ENCODE results near the gene TBL1X.

The TBL1X gene

GRCh38 chrX:9494771-9495170 lies 29.9 kb downstream of the TBL1X start:
- in situ Hi-C loops (cut with MboI; ENCODE audit: low sequenced_read_pairs) = no loop called here

DNA sequence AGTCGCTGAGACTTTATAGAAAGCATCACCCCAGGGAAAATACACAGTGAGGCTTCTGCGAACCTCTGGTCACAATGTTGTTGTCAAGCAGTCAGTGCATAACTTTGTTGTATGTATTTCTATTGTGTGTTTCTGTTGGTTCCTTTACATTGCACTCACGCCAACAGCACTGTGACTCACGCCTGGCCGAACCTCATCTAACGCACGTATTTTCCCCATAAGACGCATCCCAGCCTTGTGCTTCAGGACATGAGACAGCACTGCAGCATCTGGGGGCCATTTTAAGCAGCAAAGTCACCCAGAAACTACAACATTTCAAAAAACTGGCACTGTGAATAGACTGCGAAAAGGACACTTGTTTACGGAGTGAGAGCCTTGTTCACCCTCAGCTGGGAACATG lies 30.6 kb downstream of the TBL1X start:
- in situ Hi-C loops (cut with MboI; ENCODE audit: low sequenced_read_pairs) = no loop called here

GRCh38 chrX:9498236-9498635 lies 33.4 kb downstream of the TBL1X start:
- in situ Hi-C loops (cut with MboI; ENCODE audit: low sequenced_read_pairs) = no loop called here

DNA sequence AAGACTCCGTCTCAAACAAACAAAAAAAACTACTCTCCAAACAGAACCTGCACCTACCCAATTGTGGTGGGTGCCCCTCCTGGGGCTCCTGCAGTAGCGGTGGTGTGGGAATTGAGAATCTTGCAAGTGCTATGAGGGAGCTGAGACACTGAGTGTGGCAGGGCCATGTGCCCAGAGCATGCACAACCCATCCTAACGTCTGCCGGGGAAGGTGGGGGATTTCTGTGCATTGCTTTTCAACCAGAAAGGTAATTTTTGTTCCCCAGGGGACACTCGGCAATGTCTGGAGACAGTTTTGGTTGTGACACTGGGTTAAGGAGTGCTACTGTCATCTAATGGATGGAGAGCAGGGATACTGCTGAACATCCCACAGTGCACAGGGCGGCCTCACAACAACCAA lies 35.7 kb downstream of the TBL1X start:
- in situ Hi-C loops (cut with MboI; ENCODE audit: low sequenced_read_pairs) = no loop called here

GRCh38 chrX:9501362-9501761 lies 36.5 kb downstream of the TBL1X start:
- in situ Hi-C loops (cut with MboI; ENCODE audit: low sequenced_read_pairs) = no loop called here

DNA sequence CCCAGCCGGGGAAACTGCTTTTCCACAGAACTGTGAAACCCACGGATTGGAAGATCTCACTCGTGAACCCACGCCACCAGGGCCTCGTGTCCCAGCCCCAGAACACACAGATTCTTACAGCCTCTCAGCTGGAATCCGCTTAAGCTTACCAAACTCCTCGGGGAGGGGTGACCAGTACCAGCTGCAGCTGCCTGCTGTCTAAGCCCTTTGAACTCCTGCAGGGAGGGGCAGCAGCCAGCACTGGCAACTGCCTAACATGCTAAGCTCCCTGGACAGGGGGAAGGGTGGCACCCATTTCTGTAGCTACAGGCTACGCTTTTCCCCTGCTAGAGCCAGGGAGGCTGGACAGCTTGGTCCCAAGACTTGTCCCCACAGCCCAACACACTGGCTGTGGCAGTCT lies 38.4 kb downstream of the TBL1X start:
- in situ Hi-C loops (cut with MboI; ENCODE audit: low sequenced_read_pairs) = no loop called here

GRCh38 chrX:9510366-9510765 lies 45.5 kb downstream of the TBL1X start:
- in situ Hi-C loops (cut with MboI; ENCODE audit: low sequenced_read_pairs) = no loop called here

- in situ Hi-C loops (cut with MboI; ENCODE audit: low sequenced_read_pairs) = no loop called here
These were observed 46.1 kb downstream of the TBL1X start for GRCh38 chrX:9510980-9511379.

- in situ Hi-C loops (cut with MboI; ENCODE audit: low sequenced_read_pairs) = no loop called here
These were observed 50.6 kb downstream of the TBL1X start for GRCh38 chrX:9515489-9515888.

DNA sequence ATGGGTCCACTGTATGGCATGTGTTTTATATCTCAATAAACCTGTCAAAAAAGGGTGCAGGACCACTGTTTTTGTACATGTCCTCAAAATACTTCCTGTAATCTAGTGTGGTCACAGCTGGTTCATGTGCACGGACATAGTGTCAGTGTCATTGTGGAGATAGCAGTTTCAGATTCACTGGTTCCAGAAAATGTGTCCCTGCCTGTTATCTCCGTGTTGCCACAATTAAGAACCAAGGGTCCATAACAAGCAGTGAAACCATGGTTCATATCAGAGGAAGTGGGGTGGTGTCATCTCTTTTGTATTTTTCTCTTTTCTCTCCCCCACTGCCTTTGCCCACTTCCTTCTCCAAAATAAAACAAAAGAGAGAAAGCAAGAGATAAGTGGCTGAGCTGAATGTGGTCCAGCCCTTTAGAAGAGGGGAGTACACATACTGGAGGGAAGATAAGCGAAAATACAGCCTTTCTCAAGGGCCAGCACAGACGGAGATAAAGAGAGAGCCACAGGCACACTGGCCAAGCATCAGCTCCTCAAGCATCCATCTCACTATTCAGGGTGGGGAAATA lies 51.2 kb downstream of the TBL1X start:
- in situ Hi-C loops (cut with MboI; ENCODE audit: low sequenced_read_pairs) = no loop called here

- in situ Hi-C loops (cut with MboI; ENCODE audit: low sequenced_read_pairs) = no loop called here
These were observed 51.8 kb downstream of the TBL1X start for GRCh38 chrX:9516635-9517034.

DNA sequence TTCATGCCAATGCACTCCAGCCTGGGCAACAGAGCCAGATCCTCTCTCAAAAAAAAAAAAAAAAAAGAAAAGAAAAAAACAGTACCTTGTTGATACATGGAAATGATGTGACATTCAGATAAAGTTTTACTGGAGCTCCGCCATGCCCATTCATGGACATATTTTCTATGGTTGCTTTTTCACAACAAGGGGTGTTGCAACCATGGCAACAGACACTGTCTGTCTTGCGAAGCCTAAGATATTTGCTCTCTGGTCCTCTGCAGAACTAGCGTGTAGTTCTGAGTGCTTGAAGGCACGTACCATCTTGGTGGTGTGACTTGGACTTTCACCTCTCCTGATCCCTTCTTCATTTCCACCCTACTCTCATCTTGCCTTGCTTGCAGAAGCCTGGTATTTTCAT lies 53.2 kb downstream of the TBL1X start:
- in situ Hi-C loops (cut with MboI; ENCODE audit: low sequenced_read_pairs) = no loop called here

- in situ Hi-C loops (cut with MboI; ENCODE audit: low sequenced_read_pairs) = no loop called here
These were observed 54.0 kb downstream of the TBL1X start for GRCh38 chrX:9518889-9519288.

- in situ Hi-C loops (cut with MboI; ENCODE audit: low sequenced_read_pairs) = no loop called here
These were observed 54.8 kb downstream of the TBL1X start for GRCh38 chrX:9519546-9520216.

GRCh38 chrX:9520217-9520590 lies 55.3 kb downstream of the TBL1X start:
- in situ Hi-C loops (cut with MboI; ENCODE audit: low sequenced_read_pairs) = no loop called here

DNA sequence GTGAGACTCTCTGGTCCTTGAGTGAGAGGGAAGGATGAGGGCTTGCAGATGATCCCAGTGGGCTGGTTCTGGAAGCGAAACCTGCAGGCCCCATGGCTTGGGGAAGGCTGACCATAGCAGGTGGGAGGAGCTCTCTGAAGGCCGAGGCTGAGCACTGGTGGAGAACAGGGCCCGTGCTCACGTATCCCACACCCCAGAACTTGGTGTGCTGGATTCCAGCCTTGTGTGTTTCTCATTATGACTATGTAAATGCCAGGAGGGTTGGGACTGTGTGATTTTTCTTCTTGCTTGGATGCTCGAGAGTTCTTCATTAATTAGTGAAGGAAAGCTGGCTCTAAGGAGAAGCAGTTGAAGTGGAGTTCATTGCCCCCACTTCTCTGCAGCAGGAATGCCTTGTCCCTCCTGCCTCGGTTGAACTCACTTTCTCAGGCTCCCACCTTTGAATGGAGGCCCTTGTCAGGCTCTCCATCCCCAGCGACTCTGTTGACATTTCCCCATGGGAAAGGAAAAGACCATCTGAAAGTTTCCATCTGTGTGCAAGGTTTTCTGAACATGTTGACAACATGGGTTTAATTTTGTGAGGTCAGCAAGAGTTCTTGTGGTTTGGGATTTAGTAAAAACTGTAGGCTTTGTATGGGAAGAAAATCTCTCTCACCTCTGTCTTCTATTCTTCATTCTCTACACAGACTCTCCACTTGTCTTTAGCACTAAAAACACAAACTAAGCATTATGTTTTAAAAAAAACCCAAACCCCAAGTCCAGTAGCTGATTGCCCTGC lies 57.7 kb downstream of the TBL1X start:
- in situ Hi-C loops (cut with MboI; ENCODE audit: low sequenced_read_pairs) = no loop called here

DNA sequence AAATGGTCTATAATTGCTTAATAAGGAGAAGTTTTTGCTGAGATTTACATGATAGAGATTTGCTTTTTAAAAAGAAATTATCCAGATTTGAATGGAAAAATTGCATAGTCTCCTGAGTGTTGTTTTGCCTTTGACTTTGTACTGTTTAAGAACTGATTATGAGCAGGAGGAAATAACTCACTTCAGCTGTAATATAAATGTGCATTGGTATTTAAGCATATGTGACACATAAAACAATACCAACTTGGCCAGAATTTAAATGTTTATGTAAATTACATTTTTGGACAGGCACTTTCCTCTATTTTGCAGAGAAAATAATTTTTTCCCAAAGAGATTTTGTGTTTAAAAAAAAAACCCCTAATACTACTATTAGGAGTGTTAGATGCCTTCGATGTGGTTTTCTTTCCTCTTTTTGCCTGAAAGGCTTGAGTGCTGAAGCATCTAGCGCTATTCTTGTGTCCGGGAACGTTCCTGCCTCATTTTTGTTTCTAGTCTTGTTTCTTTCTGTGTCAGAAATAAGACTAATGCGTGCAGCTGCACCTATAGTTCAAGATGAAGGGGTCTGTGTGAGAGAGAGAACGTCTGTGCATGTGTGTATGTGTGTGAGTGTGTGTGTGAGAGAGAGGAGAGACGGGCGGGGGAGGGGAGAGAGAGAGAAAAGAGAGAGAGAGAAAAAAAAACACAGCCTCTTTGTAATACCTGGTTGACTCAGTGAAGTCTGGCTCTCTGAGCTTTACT lies 60.8 kb downstream of the TBL1X start:
- in situ Hi-C loops (cut with MboI; ENCODE audit: low sequenced_read_pairs) = no loop called here

DNA sequence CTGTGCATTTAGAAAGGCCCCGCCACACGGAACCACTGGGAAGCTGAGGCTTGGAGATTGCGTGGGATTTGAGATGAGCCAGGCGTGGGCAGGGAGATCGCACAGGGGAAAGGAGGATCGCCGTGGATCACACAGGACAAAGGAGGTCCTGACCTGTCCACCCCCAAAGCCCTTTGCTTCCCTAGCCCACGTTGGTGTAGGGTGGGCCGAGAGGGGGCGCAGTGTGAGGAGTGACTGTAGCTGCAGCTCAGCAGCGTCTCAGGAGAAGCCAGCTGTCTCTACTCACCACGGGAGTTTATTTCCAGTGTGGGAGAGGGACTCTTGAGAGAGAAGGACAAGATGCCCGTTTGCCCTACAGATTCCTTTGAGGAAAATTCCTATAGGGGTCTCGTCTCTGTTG lies 62.1 kb downstream of the TBL1X start:
- in situ Hi-C loops (cut with MboI; ENCODE audit: low sequenced_read_pairs) = no loop called here

DNA sequence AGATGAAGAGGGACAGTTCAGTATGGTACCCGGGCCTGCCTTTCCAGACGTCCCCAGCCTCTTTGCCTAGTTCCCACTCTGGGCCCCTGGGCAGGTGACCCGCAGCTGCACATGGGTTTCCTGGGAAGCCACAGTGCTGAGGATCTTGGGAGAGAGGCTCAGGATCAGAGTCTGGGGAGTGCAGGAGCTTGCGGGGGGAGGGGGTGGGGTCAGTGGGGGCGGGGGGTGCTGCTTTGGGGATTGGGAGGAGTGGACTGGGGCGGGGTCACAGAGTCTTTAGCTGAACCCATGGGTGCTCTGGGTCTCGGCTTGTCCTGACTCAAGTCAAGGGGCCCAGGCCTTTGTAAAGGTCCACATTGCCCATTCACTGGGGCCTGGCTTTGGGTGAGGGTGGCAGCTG lies 63.6 kb downstream of the TBL1X start:
- in situ Hi-C loops (cut with MboI; ENCODE audit: low sequenced_read_pairs) = no loop called here

DNA sequence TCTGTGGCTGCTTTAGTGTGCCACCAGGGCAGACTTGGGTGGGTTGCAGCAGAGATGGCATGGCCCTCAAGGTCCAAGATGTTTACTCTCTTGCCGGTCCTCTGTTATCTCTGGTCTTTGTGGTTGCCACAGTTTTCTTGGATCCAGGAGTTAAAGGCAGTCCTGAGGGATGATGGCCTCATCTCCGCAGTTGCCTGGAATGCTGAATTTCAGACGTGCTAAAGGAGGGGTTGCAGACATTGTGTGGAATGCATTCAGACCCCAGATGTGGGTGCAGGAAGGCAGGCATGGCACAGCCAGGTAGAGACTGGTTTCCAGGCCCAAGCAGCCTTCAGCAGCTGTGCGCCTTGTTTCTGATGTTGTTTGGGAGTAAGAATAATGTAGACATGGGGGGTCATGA lies 64.4 kb downstream of the TBL1X start:
- in situ Hi-C loops (cut with MboI; ENCODE audit: low sequenced_read_pairs) = no loop called here

- in situ Hi-C loops (cut with MboI; ENCODE audit: low sequenced_read_pairs) = no loop called here
These were observed 66.0 kb downstream of the TBL1X start for GRCh38 chrX:9530848-9531274.

DNA sequence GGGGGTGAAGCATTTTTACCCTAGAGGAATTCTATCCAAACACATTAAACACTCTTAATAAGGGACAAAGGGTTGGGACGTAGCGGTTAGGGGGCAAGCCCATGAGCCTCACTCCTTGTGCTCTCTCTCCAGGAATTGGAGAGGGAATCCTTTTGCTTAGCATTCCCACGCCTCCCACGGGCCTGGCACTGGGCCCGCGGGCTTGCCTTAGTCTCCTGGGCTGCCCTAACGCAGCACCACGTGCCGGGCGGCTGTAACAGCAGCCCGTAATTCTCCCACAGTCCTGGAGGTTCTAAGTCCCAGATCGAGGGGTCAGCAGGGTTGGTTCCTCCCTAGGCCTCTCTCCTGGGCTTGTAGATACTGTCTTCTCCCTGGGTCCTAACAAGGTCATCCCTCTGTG lies 67.5 kb downstream of the TBL1X start:
- in situ Hi-C loops (cut with MboI; ENCODE audit: low sequenced_read_pairs) = no loop called here
